OCI-LY7 (cell line): Measurements from ENCODE around the gene PRL. TPM values are rescaled to one million over a fixed set of nuclear protein-coding genes. Genes with fewer than 3 reads are reported as not detected.

Experiments
- BruUV-seq: library from RNA; stranded (reverse); fragments of 400-500 nt; replicated peaks from 2 replicates; lab custom pipeline; 2021; lab: Mats Ljungman, UMichigan
- CTCF ChIA-PET: fragments of 300-600 bp; sonication (Branson Sonifier 250); formaldehyde crosslinking; loops from one replicate; lab custom pipeline; 2022; ENCODE audit warnings: antibody characterized with exemption; ENCODE audit not compliant: unreplicated experiment; lab: Charles Lee
- POLR2A ChIA-PET: fragments of 300-600 bp; sonication (Branson Sonifier 250); formaldehyde crosslinking; loops from one replicate; lab custom pipeline; 2022; ENCODE audit warnings: antibody characterized with exemption; lab: Charles Lee
- DNase-seq: peaks from one replicate; pipeline ENCODE4 v3.0.0-alpha.2; 2015; ENCODE audit warnings: low spot score
- H2AFZ ChIP-seq: fragments of 200-600 bp; sonication (generic), shearing (Covaris generic); 2 replicates; pipeline ENCODE4 v1.6.1; 2014; ENCODE audit warnings: mild to moderate bottlenecking, antibody characterized with exemption, low read length, moderate library complexity
- H3K27ac ChIP-seq: fragments of 200-600 bp; sonication (generic); 2 replicates; pipeline ENCODE4 v1.5.1; 2014; ENCODE audit warnings: mixed run types, low read depth, mild to moderate bottlenecking, moderate library complexity, low read length, inconsistent platforms; ENCODE audit not compliant: poor library complexity, severe bottlenecking
- H3K36me3 ChIP-seq: fragments of 200-600 bp; sonication (generic); 2 replicates; pipeline ENCODE4 v1.6.1; 2014; ENCODE audit warnings: mild to moderate bottlenecking, antibody characterized with exemption, low read length, moderate library complexity, mixed read lengths; ENCODE audit not compliant: insufficient read depth
- H3K4me1 ChIP-seq: fragments of 200-600 bp; sonication (generic); 2 replicates; pipeline ENCODE4 v1.5.1; 2014; ENCODE audit warnings: mild to moderate bottlenecking, low read length; ENCODE audit not compliant: insufficient read depth, poor library complexity, severe bottlenecking
- H3K4me2 ChIP-seq: fragments of 200-600 bp; sonication (generic); 2 replicates; pipeline ENCODE4 v1.6.1; 2014; ENCODE audit warnings: mild to moderate bottlenecking, low read length
- H3K4me3 ChIP-seq: fragments of 200-600 bp; sonication (generic); 2 replicates; pipeline ENCODE4 v1.5.1; 2014; ENCODE audit warnings: mild to moderate bottlenecking, low read depth, low read length; ENCODE audit not compliant: poor library complexity, severe bottlenecking
- H3K79me2 ChIP-seq: fragments of 200-600 bp; sonication (generic); 2 replicates; pipeline ENCODE4 v1.6.1; 2016; ENCODE audit warnings: low read depth, mild to moderate bottlenecking, low read length, moderate library complexity, mixed read lengths; ENCODE audit not compliant: insufficient read depth
- H3K9me2 ChIP-seq: fragments of 200-600 bp; sonication (generic); 2 replicates; pipeline ENCODE4 v1.6.1; 2016; ENCODE audit warnings: mild to moderate bottlenecking, low read length, mixed read lengths; ENCODE audit not compliant: insufficient read depth
- H3K9me3 ChIP-seq: fragments of 200-600 bp; sonication (generic); 2 replicates; pipeline ENCODE4 v1.6.1; 2014; ENCODE audit warnings: mild to moderate bottlenecking, mixed run types, low read length, mixed read lengths
- H4K20me1 ChIP-seq: fragments of 200-600 bp; sonication (generic); 2 replicates; pipeline ENCODE4 v1.6.1; 2014; ENCODE audit warnings: mild to moderate bottlenecking, antibody characterized with exemption, low read length, moderate library complexity, mixed read lengths; ENCODE audit not compliant: insufficient read depth
- CTCF ChIP-seq: fragments of 200-600 bp; sonication (generic); conservative IDR thresholded peaks from 2 replicates; pipeline ENCODE4 v1.5.1; 2014; ENCODE audit warnings: mild to moderate bottlenecking, antibody characterized with exemption, low read length, moderate library complexity, mixed read lengths
- EZH2phosphoT487 ChIP-seq: fragments of 200-600 bp; sonication (generic); IDR thresholded peaks from 2 replicates; pipeline ENCODE4 v1.6.1; 2018; ENCODE audit warnings: low read depth, borderline replicate concordance, mild to moderate bottlenecking, mixed run types, antibody characterized with exemption, low read length, moderate library complexity, mixed read lengths
- intact Hi-C: fragments of 100-400 bp; cut with micrococcal nuclease; formaldehyde crosslinking; loops from one replicate; pipeline ENCODE4 v1.10.0; 2022; ENCODE audit not compliant: unreplicated experiment
- total RNA-seq, 2 experiments: library from RNA; depleted of rRNA in 1 of 2; stranded (reverse); fragments of >200 nt in 1 of 2; shearing (Covaris generic) in 1 of 2; gene quantifications; 2 replicates each; pipeline ENCODE4 v1.2.3, GENCODE V29; 2014 to 2022

Gene PRL
- total RNA-seq, 2 experiments from 2014 or later: not detected

- Histone ChIP-seq H3K9me3 (no peaks in the 10 kb centered on the region), H4K20me1 (no peaks in the 10 kb centered on the region), H3K79me2 (no peaks in the 10 kb centered on the region), H3K9me2 (no peaks in the 10 kb centered on the region), H3K4me3 (no peak overlapping the region), H2AFZ (no peak overlapping the region), H3K4me1 (no peaks in the 10 kb centered on the region), H3K4me2 (no peak overlapping the region), H3K27ac (no peak overlapping the region), H3K36me3 (no peaks in the 10 kb centered on the region)
- TF ChIP-seq EZH2phosphoT487: no peak
- no peak for TF ChIP-seq CTCF
- CTCF ChIA-PET: no interaction called here
- no TSS peak for BruUV-seq
- DNase-seq: no peak
- POLR2A ChIA-PET: interaction anchor here (0.6 kb wide), 1 partner anchor 1475 kb away, joined by 3 read pairs; no protein-coding TSS in a partner anchor
- intact Hi-C loops: no loop called here
These were observed 37.0 kb upstream of the PRL start for GRCh38 chr6:22333802-22334201.

- Histone ChIP-seq H3K4me1 (no peaks in the 10 kb centered on the region), H3K9me3 (no peaks in the 10 kb centered on the region), H3K79me2 (no peaks in the 10 kb centered on the region), H2AFZ (no peak overlapping the region), H4K20me1 (no peaks in the 10 kb centered on the region), H3K4me3 (no peak overlapping the region), H3K36me3 (no peaks in the 10 kb centered on the region), H3K9me2 (no peaks in the 10 kb centered on the region), H3K27ac (no peak overlapping the region), H3K4me2 (no peak overlapping the region)
- no peak for DNase-seq
- ChIA-PET POLR2A (no interaction called here), CTCF (no interaction called here)
- TF ChIP-seq CTCF (no peak), EZH2phosphoT487 (no peak)
- intact Hi-C loops: no loop called here
- BruUV-seq: no TSS peak
These were observed 35.9 kb upstream of the PRL start for GRCh38 chr6:22332711-22333110.

GRCh38 chr6:22332216-22332615, 35.4 kb upstream of the PRL start:
- Histone ChIP-seq H3K36me3 (no peaks in the 10 kb centered on the region), H3K27ac (no peak overlapping the region), H3K79me2 (no peaks in the 10 kb centered on the region), H4K20me1 (no peaks in the 10 kb centered on the region), H3K4me1 (no peaks in the 10 kb centered on the region), H3K9me2 (no peaks in the 10 kb centered on the region), H3K9me3 (no peaks in the 10 kb centered on the region), H3K4me3 (no peak overlapping the region), H3K4me2 (no peak overlapping the region), H2AFZ (no peak overlapping the region)
- BruUV-seq: no TSS peak
- no peak for DNase-seq
- ChIA-PET CTCF (no interaction called here), POLR2A (no interaction called here)
- intact Hi-C loops: no loop called here
- TF ChIP-seq CTCF (no peak), EZH2phosphoT487 (no peak)
